ENCODE results near the gene CEBPB.
"Not testable (repeated sequence)": the region's sequence is repeated elsewhere in the genome, so short reads cannot be mapped to it uniquely, and the experiment has no call there.

Gene CEBPB

GRCh38 chr20:50190251-50191064 is at the start of gene CEBPB:
Gene CEBPB, plus strand, starts transcription at chr20:50190830. Its CDS starts 204 bp downstream, at chr20:50191034.
- peak; percentile 86 for DNase-seq

DNA sequence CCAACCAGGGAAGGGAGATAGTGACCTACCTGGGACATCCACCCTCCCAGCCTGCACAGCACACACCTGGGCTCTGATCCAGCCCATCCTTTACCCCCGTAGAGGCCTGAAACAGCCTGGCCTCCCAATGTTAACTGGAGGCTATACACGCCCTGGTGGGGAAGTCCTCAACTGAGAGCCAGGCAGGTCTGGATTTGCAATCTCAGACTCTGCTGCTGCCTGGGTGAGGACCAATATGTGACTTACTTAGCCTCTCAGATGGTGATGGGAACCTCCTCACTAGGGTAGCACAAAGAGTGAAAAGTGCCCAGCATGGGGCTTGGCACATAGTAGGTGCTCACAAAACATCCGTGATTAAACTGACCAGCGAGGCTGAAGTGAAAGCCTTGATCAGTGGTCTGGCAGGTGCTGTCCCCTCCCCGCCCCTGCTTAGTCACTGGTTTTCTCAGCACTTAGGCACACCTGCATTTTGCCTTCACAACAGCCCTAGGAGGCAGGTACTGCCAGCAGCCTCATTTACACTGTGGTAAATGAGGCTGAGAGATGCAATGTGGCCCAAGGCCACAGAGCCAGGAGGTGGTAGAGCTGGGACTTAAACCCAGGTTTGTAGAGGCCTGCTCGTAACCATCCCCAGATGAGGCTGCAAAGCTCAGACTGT is 49.5 kb upstream of the CEBPB start:
- DNase-seq: no peak

- no peak for DNase-seq
These were observed 48.6 kb upstream of the CEBPB start for GRCh38 chr20:50141811-50142561.

- DNase-seq: no peak
These were observed 47.8 kb upstream of the CEBPB start for GRCh38 chr20:50142812-50143211.

DNA sequence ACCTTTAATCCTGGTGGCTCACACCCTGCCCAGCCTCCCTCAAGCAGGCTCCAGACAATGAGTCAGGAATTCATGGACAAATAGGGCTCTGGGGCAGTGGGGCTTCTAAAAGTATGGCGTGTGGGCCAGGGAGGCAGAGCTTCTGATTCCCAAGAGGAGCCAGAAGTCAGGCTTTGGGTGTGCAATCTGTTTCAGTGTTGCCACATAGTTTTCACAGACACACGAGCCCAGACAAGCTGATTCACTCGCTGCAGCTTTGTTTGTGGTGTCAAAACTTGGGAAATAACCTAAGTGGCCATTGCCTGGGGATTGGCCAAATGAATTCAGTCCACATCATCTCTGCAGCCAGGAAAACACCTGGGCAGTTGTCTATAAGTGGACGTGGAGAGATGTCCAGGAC is 46.3 kb upstream of the CEBPB start:
- no peak for DNase-seq

DNA sequence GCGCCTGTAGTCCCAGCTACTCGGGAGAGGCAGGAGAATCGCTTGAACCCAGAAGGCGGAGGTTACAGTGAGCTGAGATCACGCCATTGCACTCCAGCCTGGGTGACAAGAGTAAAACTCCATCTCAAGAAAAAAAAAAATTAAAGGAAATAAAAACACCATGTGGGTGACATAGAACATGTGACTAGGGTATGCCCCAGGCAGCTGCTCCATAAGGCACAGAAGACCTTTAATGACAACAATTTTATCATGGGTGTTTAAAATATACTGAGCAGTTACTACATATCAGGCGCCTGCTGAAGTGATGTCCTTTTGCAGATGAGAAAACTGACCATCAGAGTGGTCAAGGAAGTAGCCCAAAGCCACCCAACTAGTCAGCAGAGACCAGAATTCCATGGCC is 45.1 kb upstream of the CEBPB start:
- DNase-seq: no peak

DNA sequence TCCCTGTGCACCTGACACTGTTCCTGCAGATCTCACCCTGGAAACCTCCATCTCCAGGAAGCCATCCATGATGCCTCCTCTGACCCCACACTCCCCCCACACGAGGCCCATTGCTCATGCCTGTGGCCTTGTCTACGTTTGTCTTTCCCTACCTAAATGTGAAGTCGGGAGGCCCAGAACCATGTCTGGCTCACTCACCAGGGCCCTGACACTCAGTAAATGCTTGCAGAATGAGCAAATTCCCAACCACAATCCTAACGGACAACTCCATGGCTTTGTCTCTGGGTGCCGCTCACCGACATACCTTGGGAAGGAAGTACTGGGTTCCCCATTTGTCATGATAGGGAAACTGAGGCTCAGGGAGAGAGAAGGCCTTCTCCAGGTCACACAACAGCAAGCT is 44.4 kb upstream of the CEBPB start:
- no peak for DNase-seq

DNA sequence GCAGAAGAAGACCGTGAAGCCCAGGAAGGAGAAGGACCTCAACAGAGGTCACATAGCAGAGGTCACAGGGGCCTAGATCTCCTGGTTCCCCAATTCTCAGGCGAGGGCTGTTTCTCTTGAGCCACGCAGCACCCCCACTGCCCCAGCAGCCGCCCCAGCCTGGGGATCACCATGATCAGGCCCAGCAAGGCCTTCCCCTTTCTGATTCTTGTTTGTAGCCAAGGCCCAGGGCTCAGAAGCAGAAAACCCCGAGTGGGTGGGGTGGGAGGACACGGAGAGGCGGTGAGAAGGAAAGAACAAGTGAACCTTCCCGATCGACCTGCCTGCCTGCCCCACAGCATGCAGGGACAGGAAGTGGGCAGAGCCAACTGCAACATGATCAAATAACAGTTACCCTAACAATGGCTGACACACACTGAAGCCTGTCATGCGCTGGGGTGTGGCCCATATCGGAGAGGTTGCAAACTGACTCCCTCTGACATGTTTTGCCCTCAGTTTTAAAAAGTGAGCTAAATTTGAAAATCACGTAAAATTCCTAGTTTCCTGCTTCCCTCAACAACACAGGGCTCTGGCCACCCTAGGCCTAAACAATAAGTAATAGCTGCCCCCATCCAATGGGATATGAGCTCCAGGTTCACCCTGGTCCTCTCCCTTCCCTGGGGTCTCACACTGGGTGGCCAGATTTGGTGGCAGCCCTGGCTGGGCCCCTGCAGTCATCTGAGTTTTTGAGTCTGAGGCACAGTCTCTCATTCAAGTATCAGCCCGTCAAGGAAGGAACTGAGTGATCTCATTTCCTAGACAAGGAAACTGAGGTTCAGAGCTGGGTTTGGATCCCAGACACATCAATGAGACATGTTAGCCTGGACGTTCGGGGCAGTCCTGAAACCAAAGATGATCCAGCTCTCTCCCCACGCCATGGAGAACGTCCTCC is 43.6 kb upstream of the CEBPB start:
- DNase-seq: no peak

DNA sequence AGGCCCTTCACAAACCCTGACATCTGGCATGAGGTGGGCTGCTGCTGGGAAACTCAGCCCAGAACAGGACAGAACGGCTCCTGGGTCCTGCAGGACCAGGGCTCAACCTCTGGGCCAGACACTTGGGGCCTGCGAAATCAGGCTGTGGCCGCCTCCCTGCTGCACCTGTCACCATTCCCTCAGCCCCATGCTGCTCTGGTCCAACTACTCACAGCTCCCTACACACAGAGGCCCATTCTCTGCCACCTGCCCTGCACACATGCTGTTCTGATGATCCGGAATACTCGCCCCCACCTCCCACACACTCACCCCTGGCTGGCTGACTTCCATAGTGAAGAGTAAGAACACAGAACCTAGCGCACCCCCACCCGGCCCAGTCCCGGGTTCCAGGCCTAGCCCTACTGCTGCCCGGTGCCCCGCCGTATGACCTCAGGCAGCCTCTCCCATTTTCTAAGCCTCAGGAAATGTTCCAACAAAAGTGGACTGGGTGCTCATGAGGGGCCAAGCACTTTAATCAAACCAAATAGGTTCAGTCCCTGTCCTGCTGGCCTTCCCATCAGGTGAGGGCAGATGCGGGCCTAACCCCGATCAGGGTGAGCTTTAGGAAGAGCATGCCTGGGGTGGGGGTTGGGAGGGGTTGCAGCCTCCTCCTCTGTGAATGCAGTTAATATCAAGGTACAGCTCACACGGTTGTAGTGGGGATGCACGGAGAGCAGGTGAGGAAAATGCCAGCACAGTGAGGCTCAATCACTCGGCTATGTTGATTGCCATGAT is 41.0 kb upstream of the CEBPB start:
- DNase-seq: no peak

GRCh38 chr20:50151034-50151743 is 39.4 kb upstream of the CEBPB start:
- DNase-seq: no peak

DNA sequence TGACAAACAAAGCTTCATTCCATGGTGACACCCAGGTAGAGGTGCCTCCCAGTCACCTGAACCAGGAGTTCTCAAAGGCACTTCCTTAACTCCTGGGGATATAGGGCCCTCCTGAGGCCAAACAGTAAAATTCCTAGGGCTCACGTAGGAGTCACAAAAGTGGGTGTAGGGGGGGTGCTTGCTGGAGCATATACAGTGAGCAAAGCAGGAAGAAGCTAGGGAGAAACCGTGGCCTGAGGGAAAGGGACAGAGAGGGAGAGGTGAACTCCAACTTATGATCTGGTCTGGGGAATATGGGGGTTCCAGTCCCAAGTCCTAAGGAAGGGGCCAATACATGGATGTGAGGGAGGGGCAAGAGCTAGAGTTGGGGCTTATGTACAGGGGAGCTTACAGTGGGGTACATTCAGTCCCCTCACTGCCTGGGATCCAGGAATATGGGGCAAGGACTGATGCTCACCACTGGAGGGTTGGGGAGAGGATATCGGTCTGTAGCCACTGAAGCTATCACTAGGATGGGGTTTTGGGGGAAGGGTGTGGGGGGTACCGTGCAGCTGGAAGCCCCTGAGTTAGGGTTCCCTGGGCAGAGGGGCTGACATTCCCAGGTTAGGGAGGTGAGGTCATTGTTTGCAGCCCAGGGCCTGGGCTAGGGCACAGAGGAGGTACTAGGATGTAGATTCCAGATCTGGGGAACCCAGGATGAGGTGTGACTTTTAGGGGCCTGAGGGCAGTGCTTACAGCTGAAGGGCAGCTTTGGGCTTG is 38.1 kb upstream of the CEBPB start:
- DNase-seq: no peak

GRCh38 chr20:50153153-50153499 is 37.5 kb upstream of the CEBPB start:
- peak; percentile 21 for DNase-seq

- peak; percentile 93 for DNase-seq
These were observed 36.9 kb upstream of the CEBPB start, which contains the start of gene PEDS1 for GRCh38 chr20:50153500-50154377. Gene PEDS1, minus strand, starts transcription at chr20:50153723. Its CDS starts 86 bp downstream, at chr20:50153637.

DNA sequence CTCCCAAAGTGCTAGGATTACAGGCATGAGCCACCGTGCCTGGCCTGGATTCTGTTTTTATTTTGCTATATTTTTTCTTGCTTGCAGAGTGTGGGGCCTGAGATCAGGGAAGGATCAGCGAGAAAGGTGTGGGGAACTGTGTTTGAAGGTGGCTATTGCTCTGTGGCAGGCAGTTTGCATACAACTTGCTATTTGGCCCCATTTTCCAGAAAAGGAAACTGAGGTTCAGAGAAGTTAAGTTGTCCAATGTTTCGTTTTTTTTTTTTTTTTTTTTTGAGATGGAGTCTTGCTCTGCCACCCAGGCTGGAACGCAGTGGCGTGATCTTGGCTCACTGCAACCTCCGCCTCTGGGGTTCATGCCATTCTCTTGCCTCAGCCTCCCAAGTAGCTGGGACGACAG is 29.1 kb upstream of the CEBPB start:
- DNase-seq: not testable (repeated sequence)

DNA sequence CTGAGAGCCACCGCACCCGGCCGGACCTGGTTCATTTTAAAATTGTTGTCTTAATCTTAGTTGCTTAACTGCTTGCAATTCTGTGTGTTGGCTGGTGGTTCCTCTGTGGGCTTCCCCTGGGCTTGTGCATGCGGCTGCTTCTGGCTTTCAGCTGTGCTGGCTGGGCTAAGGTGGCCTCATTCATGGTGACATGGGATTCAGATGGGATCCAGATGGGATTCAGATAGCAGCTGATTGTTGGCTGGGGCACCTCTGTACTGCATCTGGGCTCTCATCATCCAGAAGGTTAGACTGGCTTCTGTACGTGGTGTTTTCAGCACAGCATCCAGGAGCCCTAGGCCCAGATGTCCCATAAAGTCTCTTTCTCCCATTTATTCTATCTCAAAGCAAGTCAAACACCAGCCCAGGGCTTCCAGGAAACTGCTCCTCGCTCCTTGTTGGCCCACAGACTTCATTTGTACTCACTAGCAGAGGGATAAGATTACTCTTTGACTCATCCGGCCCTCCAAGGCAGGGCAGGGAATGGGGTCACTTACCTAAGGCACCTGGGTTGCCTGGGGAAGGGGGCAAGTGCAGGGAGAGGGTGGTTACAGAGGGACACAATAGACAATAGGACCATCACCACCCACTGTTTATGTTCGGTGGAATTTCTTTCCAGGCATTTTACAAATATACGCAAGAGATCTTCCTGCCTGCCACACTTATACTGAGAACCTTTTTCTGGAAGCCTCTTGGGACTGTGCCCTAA is 26.9 kb upstream of the CEBPB start:
- no peak for DNase-seq

GRCh38 chr20:50165684-50166554 is 24.7 kb upstream of the CEBPB start:
- DNase-seq: peak; percentile 98

- peak; percentile 73 for DNase-seq
These were observed 21.3 kb upstream of the CEBPB start for GRCh38 chr20:50169329-50169823.

Measured in RPMI8226 (cell line).